Measurements from ENCODE around the gene TICRR.

TICRR gene

DNA sequence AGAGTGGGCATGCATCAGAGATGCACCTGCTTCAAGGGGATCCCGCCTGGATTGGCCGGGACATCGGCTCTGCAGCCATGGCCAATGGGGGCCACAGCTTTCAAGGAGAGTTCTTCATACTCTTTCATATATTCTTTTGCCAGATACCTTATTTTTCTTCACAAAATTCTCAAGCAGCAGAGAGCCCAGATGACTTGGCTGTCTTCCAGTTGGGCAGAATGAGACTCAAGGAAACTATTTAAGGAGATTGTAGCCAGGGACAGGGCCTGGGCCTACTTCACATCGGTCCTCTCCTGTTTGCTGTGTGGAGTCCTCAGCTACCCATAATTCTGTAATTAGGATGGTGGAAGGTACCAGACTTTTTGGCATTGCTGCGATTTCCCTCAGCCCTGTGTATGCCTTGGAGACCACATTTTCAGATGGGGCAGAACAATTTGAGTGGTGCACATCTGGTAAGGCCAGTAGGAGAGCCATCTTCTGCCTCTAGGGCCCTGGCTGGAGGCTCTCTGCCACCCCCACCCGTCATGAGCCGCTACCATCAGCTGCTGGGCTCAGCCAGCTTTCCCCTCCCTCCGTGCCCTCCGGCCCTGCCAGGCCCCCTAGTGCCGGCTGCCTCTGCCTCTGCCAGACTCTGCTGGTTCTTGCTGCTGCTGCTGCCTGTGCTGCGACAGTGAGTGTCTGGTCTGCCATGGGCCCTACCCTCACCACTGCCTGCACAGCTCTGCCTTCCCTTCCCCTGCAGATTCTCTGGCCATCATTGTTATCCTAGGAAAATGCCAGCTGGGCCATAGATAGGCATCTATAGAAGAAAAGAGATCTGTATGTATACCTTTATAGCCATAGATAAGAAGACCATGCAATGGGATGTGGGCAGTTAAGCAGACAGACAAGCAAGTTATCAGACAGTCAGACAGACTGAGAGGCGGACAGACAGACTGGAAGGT, 97.2 kb downstream of the TICRR start:
- DNase-seq (ENCODE audit: low spot score), result peak; percentile 50

- DNase-seq (ENCODE audit: low spot score), result no peak
Measured at GRCh38 chr15:89673165-89673512, 97.9 kb downstream of the TICRR start.

GRCh38 chr15:89674526-89674925, 99.3 kb downstream of the TICRR start:
- no peak for DNase-seq (ENCODE audit: low spot score)

DNA sequence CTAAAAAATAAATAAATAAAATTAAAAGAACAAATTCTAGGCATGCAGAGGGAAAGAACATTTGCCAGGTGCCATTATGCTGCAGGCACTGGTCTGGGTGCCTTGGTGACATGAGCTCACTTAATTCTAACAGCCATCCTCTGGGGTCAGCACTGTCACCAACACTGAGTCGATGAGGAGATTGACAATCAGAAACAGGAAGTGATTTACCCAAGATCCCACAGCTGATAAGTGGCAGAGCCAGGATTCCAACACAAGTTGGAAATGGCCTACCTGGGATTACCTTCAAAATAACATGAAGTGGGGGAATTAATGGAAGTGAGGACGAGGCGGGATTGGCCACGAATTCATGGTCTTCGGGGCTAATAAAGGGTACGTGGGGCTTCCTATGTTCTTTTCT, 100.3 kb downstream of the TICRR start:
- no peak for DNase-seq (ENCODE audit: low spot score)

DNA sequence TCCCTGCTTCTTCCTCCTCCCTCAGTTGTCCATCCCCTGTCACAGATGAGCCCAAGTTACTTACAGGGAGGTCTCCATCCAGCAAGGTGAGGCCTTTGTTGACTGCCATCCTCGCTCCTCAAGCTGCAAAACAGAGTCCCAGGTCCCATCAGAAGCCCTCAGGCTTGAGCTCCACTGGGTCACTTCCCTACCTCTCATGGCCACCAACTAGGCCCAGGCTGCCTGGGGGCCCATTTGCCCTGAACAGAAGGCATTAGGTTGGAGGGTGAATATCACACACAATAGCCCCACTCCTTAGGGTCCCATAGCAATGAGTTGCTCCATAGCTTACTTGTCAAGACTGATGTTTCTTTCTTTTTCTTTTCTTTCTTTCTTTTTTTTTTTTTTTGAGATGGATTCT, 102.1 kb downstream of the TICRR start:
- no peak for DNase-seq (ENCODE audit: low spot score)
